ENCODE measurements around the gene GFER. TPM values are rescaled to one million over a fixed set of nuclear protein-coding genes. Genes with fewer than 3 reads are reported as not detected.
"Not testable (repeated sequence)": the region's sequence is repeated elsewhere in the genome, so short reads cannot be mapped to it uniquely, and the experiment has no call there.

The GFER gene
- polyA plus RNA-seq, 1 donor: 23.1 TPM

- peak; percentile 80 for DNase-seq
Measured at GRCh38 chr16:2003827-2004641, 20.0 kb downstream of the GFER start.

GRCh38 chr16:2004795-2005517 lies 21.0 kb downstream of the GFER start:
- no peak for DNase-seq

GRCh38 chr16:2005646-2006045 lies 21.7 kb downstream of the GFER start:
- DNase-seq: no peak

GRCh38 chr16:2006317-2006716 lies 22.3 kb downstream of the GFER start:
- no peak for DNase-seq

GRCh38 chr16:2007081-2007836 lies 23.3 kb downstream of the GFER start:
- no peak for DNase-seq

- DNase-seq: no peak
Measured at GRCh38 chr16:2008009-2008526, 24.1 kb downstream of the GFER start.

- DNase-seq: no peak
Measured at GRCh38 chr16:2008631-2009163, 24.7 kb downstream of the GFER start.

- no peak for DNase-seq
Measured at GRCh38 chr16:2009164-2009711, 25.2 kb downstream of the GFER start.

GRCh38 chr16:2009791-2010510 lies 26.0 kb downstream of the GFER start, which contains the start of gene ZNF598:
Gene ZNF598 (minus strand): TSS chr16:2009821.
- DNase-seq: peak; percentile 85

GRCh38 chr16:2011726-2012125 lies 27.7 kb downstream of the GFER start:
- not testable (repeated sequence) for DNase-seq

- no peak for DNase-seq
Measured at GRCh38 chr16:2013527-2013926, 29.5 kb downstream of the GFER start.

GRCh38 chr16:2015117-2015946 lies 31.3 kb downstream of the GFER start:
- no peak for DNase-seq

- DNase-seq: no peak
Measured at GRCh38 chr16:2015947-2016208, 31.9 kb downstream of the GFER start.

GRCh38 chr16:2016407-2016922 lies 32.5 kb downstream of the GFER start:
- DNase-seq: no peak

GRCh38 chr16:2019518-2019920 lies 35.5 kb downstream of the GFER start, which contains the start of gene NPW:
Gene NPW (plus strand): TSS chr16:2019785.
- no peak for DNase-seq

- peak; percentile 53 for DNase-seq
Measured at GRCh38 chr16:2019921-2020831, 36.2 kb downstream of the GFER start.

- peak; percentile 53 for DNase-seq
Measured at GRCh38 chr16:2022723-2023091, 38.7 kb downstream of the GFER start.

- DNase-seq: peak; percentile 86
Measured at GRCh38 chr16:2023092-2024031, 39.4 kb downstream of the GFER start.

Measured in left kidney (tissue), 2 donors.